Stomach (tissue), 9 donors: Measurements from ENCODE around the gene TRIM29. TPM values are rescaled to one million over a fixed set of nuclear protein-coding genes. Genes with fewer than 3 reads are reported as not detected.

Experiments
- DNase-seq, 2 donors: peaks; one replicate each; pipeline versions ENCODE4 v3.0.0 to v3.0.0-alpha.2; 2013 to 2019
- H3K27ac ChIP-seq, 5 donors: fragments of 200-600 bp in 4 of 5; sonication (generic) in 4 of 5; one replicate each; pipeline ENCODE4 v1.5.1; 2013 to 2019; ENCODE audit warnings: mild to moderate bottlenecking in 1 of 5, moderate library complexity in 1 of 5
- H3K27me3 ChIP-seq, 3 donors: fragments of 200-600 bp; sonication (generic); one replicate each; pipeline ENCODE4 v1.5.1; 2017 to 2019; ENCODE audit warnings: mixed run types in 1 of 3
- H3K36me3 ChIP-seq, 4 donors: fragments of 200-600 bp; sonication (generic); 1 replicate in 3 of 4; 2 replicates in 1 of 4; pipeline ENCODE4 v1.5.1; 2016 to 2019
- H3K4me1 ChIP-seq, 4 donors: fragments of 200-600 bp; sonication (generic); one replicate each; pipeline ENCODE4 v1.5.1; 2016 to 2019
- H3K4me3 ChIP-seq, 4 donors: fragments of 200-600 bp; sonication (generic) in 3 of 4; one replicate each; pipeline ENCODE4 v1.5.1; 2016 to 2019; ENCODE audit warnings: mild to moderate bottlenecking in 1 of 4
- H3K9me3 ChIP-seq, 4 donors: fragments of 200-600 bp; sonication (generic); one replicate each; pipeline ENCODE4 v1.5.1; 2016 to 2019
- CTCF ChIP-seq, 7 experiments: fragments of 450-650 bp in 4 of 7; fragments of 200-600 bp in 3 of 7; sonication (generic) in 3 of 7; IDR thresholded peaks; one replicate each; pipeline ENCODE4 v1.5.1; 2016 to 2019; ENCODE audit warnings: antibody characterized with exemption in 7 of 7, control low read depth in 2 of 7, mild to moderate bottlenecking in 1 of 7
- EP300 ChIP-seq: sonication (generic); formaldehyde crosslinking; IDR thresholded peaks from one replicate; pipeline ENCODE4 v1.6.1; 2017; ENCODE audit warnings: antibody characterized with exemption
- POLR2A ChIP-seq, 4 donors: fragments of 450-650 bp; IDR thresholded peaks; one replicate each; pipeline ENCODE4 v1.6.1; 2016; ENCODE audit warnings: antibody characterized with exemption in 4 of 4, control low read depth in 2 of 4, mild to moderate bottlenecking in 1 of 4, moderate library complexity in 1 of 4
- POLR2AphosphoS5 ChIP-seq, 3 donors: sonication (generic); formaldehyde crosslinking; IDR thresholded peaks; one replicate each; pipeline ENCODE4 v1.6.1; 2016; ENCODE audit warnings: antibody characterized with exemption in 3 of 3
- WGBS, 5 donors: extraction: QIAGEN DNeasy Blood & Tissue Kit in 3 of 5; methylation state at CpG; one replicate each; pipeline versions ENCODE4 v1.1.5 to v1.1.7; 2013 to 2018; 5-methylcytosine and 5-hydroxymethylcytosine counted together
- intact Hi-C: fragments of 100-400 bp; cut with DNase I; formaldehyde crosslinking; loops from one replicate; pipeline ENCODE4 v1.15.1; 2023; ENCODE audit warnings: low total_unique reads
- polyA plus RNA-seq, 3 donors: library from polyadenylated mRNA; stranded (reverse); fragments of 200-250 nt; gene quantifications; one replicate each; pipeline ENCODE4 v1.2.3, GENCODE V29; 2013
- total RNA-seq, 5 donors: library from RNA; depleted of rRNA; stranded (reverse); fragments of >200 nt; gene quantifications; one replicate each; pipeline versions ENCODE4 v1.1.0 to v1.2.3, GENCODE V29; 2014 to 2016
- donor health status: healthy with polysubstance abuse.
- donor health status: Bipolar disorder and iron deficiency.
- donor health status: healthy.

Gene TRIM29
- total and polyA plus RNA-seq, 8 donors, result 1.4 to 287 (median 2.2) TPM; not detected in 2

DNA sequence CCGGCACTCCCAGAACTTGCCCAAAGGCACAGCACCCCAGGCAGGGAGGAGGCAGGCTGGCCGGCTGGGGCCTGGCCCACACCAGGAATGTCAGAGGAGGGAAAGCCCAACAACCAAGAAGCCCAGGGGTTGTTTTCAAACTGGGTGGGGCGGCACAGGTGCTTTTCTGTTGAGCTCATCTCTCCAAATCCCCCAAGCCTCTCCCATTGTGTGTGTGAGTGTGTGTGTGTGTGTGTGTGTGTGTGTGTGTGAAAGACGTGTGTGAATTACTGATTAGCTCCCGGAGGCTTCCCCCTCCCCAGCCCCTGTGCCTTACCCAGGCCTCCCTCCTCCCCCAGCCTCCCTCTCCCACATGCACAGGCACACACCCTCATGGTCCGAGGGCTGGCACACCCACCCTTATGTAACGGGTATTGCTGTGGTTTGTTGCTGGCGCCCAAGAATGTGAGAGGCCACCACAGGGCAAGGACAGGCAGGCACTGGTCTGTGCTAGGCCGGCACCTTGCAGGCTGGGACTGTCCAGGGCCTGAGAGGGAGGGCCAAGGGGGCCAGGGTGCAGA is 15.9 kb downstream of the TRIM29 start:
- TF ChIP-seq POLR2A (IDR thresholded peaks at IDR 0.05) (no peak), CTCF (IDR thresholded peaks at IDR 0.05) (no peak)
- Histone ChIP-seq H3K9me3 (no peaks in the 10 kb centered on the region), H3K36me3 (no peaks in the 10 kb centered on the region), H3K27me3 (peaks cover 0 to 4% (median 0%) of the 10 kb centered on the region in 3 donors), H3K4me3 (no peak overlapping the region), H3K27ac (peak overlapping the region in 1 of 5 donors; percentile 33), H3K4me1 (peaks cover 0 to 11% (median 3%) of the 10 kb centered on the region in 4 donors)
- intact Hi-C loops, result no loop called here
- 29 to 59% (median 40%) methylated on average over 8 to 9 of the region's 9 CpGs for whole genome bisulfite sequencing, 5 donors
- DNase-seq, result peak in 1 of 2 donors; percentile 81

DNA sequence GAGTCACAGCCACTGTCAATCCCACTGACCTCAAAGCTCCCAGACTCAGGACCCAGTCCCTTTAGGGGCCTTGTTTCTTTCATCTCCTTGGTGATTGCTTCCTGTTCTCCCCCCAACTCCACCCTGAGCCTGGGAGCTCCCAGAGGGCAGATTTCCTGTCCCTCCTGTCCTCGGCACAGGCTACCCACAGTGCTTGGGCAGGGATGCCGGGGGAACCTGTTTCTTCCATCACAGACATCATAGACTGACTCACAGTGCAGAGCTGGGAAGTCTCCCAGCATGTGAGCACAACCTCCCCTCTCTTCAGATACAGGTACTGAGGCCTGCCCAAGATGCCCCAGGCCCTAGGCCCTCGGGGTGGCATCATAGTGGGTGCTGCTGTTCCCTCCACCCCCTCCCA is 16.6 kb downstream of the TRIM29 start:
- no peaks in the 10 kb centered on the region for H3K36me3 ChIP-seq
- no peak for TF ChIP-seq EP300
- no peak for TF ChIP-seq POLR2AphosphoS5 (IDR thresholded peaks at IDR 0.05)
- no peak for TF ChIP-seq POLR2A (IDR thresholded peaks at IDR 0.05)
- no peak for TF ChIP-seq CTCF (IDR thresholded peaks at IDR 0.05)
- DNase-seq, result peak in 1 of 2 donors; percentile 36
- 52 to 66% (median 59%) methylated on average over 2 to 3 of the region's 3 CpGs for WGBS, 5 donors
- H3K4me3 ChIP-seq, result no peak overlapping the region
- intact Hi-C loops, result no loop called here
- H3K4me1 ChIP-seq, result peaks cover 0 to 11% (median 3%) of the 10 kb centered on the region in 4 donors
- peaks cover 0 to 4% (median 0%) of the 10 kb centered on the region in 3 donors for H3K27me3 ChIP-seq
- no peaks in the 10 kb centered on the region for H3K9me3 ChIP-seq
- no peak overlapping the region for H3K27ac ChIP-seq

DNA sequence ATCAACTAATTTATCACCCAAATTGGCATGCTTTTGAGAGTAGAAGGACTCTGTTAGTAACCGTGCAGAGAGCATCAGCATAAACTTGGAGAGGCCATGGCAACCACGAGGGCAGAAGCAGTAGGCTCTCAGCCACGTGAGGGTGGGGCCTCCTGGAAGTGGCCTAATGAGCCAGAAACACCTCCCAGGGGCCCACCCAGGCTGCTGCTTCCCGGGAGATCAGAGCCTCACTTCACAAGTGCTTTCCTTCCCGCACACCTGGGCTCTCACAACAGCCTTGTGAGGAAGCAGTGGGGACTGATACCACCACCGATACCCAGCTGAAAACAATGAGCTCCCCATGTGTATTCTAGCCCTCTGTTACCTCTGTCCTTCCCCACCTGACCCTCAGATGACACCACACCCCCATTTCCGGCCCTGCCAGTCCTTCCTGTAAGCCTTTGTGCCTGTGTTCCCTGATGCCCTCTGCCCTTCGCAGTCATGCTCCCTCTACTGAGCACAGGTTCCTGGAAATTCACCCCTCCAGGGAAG is 17.0 kb downstream of the TRIM29 start:
- Histone ChIP-seq H3K27me3 (peaks cover 0 to 4% (median 0%) of the 10 kb centered on the region in 3 donors), H3K36me3 (no peaks in the 10 kb centered on the region), H3K4me1 (peaks cover 0 to 11% (median 3%) of the 10 kb centered on the region in 4 donors), H3K9me3 (no peaks in the 10 kb centered on the region), H3K4me3 (no peak overlapping the region), H3K27ac (no peak overlapping the region)
- TF ChIP-seq POLR2A (IDR thresholded peaks at IDR 0.05) (no peak), POLR2AphosphoS5 (IDR thresholded peaks at IDR 0.05) (no peak)
- intact Hi-C loops, result no loop called here
- 69 to 89% (median 72%) methylated on average over 4 to 8 of the region's 8 CpGs for WGBS, 5 donors
- DNase-seq, result peak in 1 of 2 donors; percentile 40

- Histone ChIP-seq H3K36me3 (no peaks in the 10 kb centered on the region), H3K4me1 (peaks cover 0 to 11% (median 3%) of the 10 kb centered on the region in 4 donors), H3K27me3 (peaks cover 0 to 19% (median 0%) of the 10 kb centered on the region in 3 donors), H3K4me3 (no peak overlapping the region), H3K27ac (no peak overlapping the region), H3K9me3 (no peaks in the 10 kb centered on the region)
- TF ChIP-seq CTCF (IDR thresholded peaks at IDR 0.05) (no peak), EP300 (no peak), POLR2A (IDR thresholded peaks at IDR 0.05) (no peak), POLR2AphosphoS5 (IDR thresholded peaks at IDR 0.05) (no peak)
- DNase-seq, result no peak
- intact Hi-C loops, result no loop called here
- 80 to 97% (median 86%) methylated on average over 1 to 4 of the region's 4 CpGs for WGBS, 5 donors
Measured at GRCh38 chr11:120119121-120119520, 18.8 kb downstream of the TRIM29 start.

DNA sequence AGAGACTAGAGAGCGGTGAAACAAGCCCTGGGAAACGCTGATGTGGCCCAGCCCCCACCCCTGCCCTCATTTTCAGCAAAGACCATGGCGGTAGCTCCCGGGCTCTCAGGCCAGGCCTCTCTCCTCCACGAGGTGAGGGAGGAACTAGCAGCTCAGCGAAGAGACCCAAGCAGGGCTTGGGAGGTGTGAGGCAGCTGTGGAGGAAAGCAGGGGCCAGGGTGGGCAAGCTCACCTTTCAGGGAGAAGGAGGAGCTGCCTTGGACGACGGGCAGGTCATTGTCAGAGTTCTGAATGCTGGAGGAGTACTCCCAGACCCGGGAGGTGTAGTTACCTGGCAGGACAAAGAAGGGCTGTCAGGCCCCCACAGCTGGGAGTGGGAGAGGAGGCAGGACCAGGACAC is 19.9 kb downstream of the TRIM29 start:
- H3K9me3 ChIP-seq, result no peaks in the 10 kb centered on the region
- H3K27ac ChIP-seq, result no peak overlapping the region
- peaks cover 0 to 10% (median 1%) of the 10 kb centered on the region in 4 donors for H3K4me1 ChIP-seq
- intact Hi-C loops, result no loop called here
- H3K27me3 ChIP-seq, result peaks cover 0 to 28% (median 0%) of the 10 kb centered on the region in 3 donors
- TF ChIP-seq POLR2AphosphoS5 (IDR thresholded peaks at IDR 0.05) (no peak), POLR2A (IDR thresholded peaks at IDR 0.05) (no peak), EP300 (no peak), CTCF (IDR thresholded peaks at IDR 0.05) (no peak)
- no peaks in the 10 kb centered on the region for H3K36me3 ChIP-seq
- no peak overlapping the region for H3K4me3 ChIP-seq
- 53 to 64% (median 56%) methylated on average over 9 of the region's 9 CpGs for WGBS, 5 donors
- no peak for DNase-seq
